H1 (cell line): ENCODE results near the gene SPACDR. TPM values are rescaled to one million over a fixed set of nuclear protein-coding genes. Genes with fewer than 3 reads are reported as not detected.

Source experiments
- CTCF ChIA-PET: fragments of 300-600 bp; sonication (Branson Sonifier 250); formaldehyde crosslinking; loops from one replicate; lab custom pipeline; 2021; ENCODE audit not compliant: partially characterized antibody; lab: Charles Lee
- POLR2A ChIA-PET: fragments of 300-600 bp; sonication (Branson Sonifier 250); formaldehyde crosslinking; loops from one replicate; lab custom pipeline; 2021; ENCODE audit warnings: inconsistent platforms; ENCODE audit not compliant: partially characterized antibody; lab: Charles Lee
- DNase-seq, 2 experiments: peaks; one replicate each; pipeline versions ENCODE4 v3.0.0 to v3.0.0-alpha.2; 2010 to 2022; ENCODE audit warnings: low spot score in 2 of 2, low read depth in 1 of 2, mixed read lengths in 1 of 2
- FAIRE-seq: peaks from 2 replicates; lab custom pipeline; 2011; peaks lifted over from hg19 to GRCh38; lab: Jason Lieb, UNC
- H2AFZ ChIP-seq: 2 replicates; pipeline ENCODE4 v1.8.1; 2012; ENCODE audit warnings: low read length, inconsistent platforms
- H2AK5ac ChIP-seq: 2 replicates; pipeline ENCODE4 v1.6.1; 2013; ENCODE audit warnings: low read depth, low read length
- H2BK120ac ChIP-seq: replicated peaks from 2 replicates; pipeline ENCODE3; 2013; ENCODE audit warnings: low read depth, low read length, inconsistent platforms
- H2BK12ac ChIP-seq: 2 replicates; pipeline ENCODE4 v1.6.1; 2013; ENCODE audit warnings: low read depth, low read length
- H2BK15ac ChIP-seq: 2 replicates; pipeline ENCODE4 v1.6.1; 2013; ENCODE audit warnings: low read length
- H2BK20ac ChIP-seq: 2 replicates; pipeline ENCODE4 v1.6.1; 2013; ENCODE audit warnings: low read length
- H2BK5ac ChIP-seq: 2 replicates; pipeline ENCODE4 v1.6.1; 2013; ENCODE audit warnings: low read depth, low read length
- H3K14ac ChIP-seq: 2 replicates; pipeline ENCODE4 v1.6.1; 2013; ENCODE audit warnings: inconsistent platforms; ENCODE audit not compliant: insufficient read length
- H3K18ac ChIP-seq: 2 replicates; pipeline ENCODE4 v1.6.1; 2013; ENCODE audit warnings: low read length; ENCODE audit errors: extremely low read depth
- H3K23ac ChIP-seq: 2 replicates; pipeline ENCODE4 v1.6.1; 2013; ENCODE audit warnings: inconsistent platforms; ENCODE audit not compliant: insufficient read length
- H3K23me2 ChIP-seq: 2 replicates; pipeline ENCODE4 v1.6.1; 2013; ENCODE audit warnings: low read depth, low read length
- H3K27ac ChIP-seq: 2 replicates; pipeline ENCODE4 v1.6.1; 2011; ENCODE audit warnings: low read depth, low read length, inconsistent platforms
- H3K27me3 ChIP-seq, 4 experiments: replicated peaks in 1 of 4; 1 replicate in 1 of 4; 2 replicates in 3 of 4; pipeline versions ENCODE4 v1.6.1 to v1.8.1; 2011 to 2013; ENCODE audit warnings: low read length in 3 of 4, mild to moderate bottlenecking in 3 of 4, inconsistent platforms in 2 of 4, mixed read lengths in 2 of 4, moderate library complexity in 1 of 4; ENCODE audit not compliant: control insufficient read depth in 3 of 4, insufficient read depth in 3 of 4; ENCODE audit errors: extremely low read depth in 1 of 4
- H3K36me3 ChIP-seq, 4 experiments: 2 replicates each; pipeline versions ENCODE4 v1.6.1 to v1.8.1; 2011 to 2013; ENCODE audit warnings: mild to moderate bottlenecking in 4 of 4, low read length in 3 of 4, moderate library complexity in 2 of 4, control low read depth in 1 of 4, inconsistent platforms in 1 of 4; ENCODE audit not compliant: insufficient read depth in 4 of 4, control insufficient read depth in 2 of 4
- H3K4ac ChIP-seq: replicated peaks from 2 replicates; pipeline ENCODE3; 2013; ENCODE audit warnings: low read length, low read depth, mixed read lengths, inconsistent platforms; ENCODE audit not compliant: insufficient read length
- H3K4me1 ChIP-seq, 4 experiments: replicated peaks in 1 of 4; 1 replicate in 1 of 4; 2 replicates in 3 of 4; pipeline versions ENCODE4 v1.6.1 to v1.8.1; 2011 to 2013; ENCODE audit warnings: low read length in 3 of 4, inconsistent platforms in 2 of 4, mixed read lengths in 1 of 4; ENCODE audit not compliant: insufficient read depth in 4 of 4, control insufficient read depth in 3 of 4
- H3K4me2 ChIP-seq, 2 experiments: 2 replicates each; pipeline versions ENCODE4 v1.6.1 to v1.8.1; 2011 to 2013; ENCODE audit warnings: low read depth in 2 of 2, low read length in 2 of 2, control low read depth in 1 of 2, inconsistent platforms in 1 of 2, mild to moderate bottlenecking in 1 of 2; ENCODE audit not compliant: insufficient read depth in 1 of 2
- H3K4me3 ChIP-seq, 4 experiments: fragments of 200-600, 300-600 bp in 1 of 4; sonication (generic), shearing (Covaris generic), sonication (Bioruptor Twin) in 1 of 4; 2 replicates each; pipeline versions ENCODE4 v1.5.1 to v1.8.1; 2011 to 2016; ENCODE audit warnings: low read length in 4 of 4, low read depth in 3 of 4, control low read depth in 2 of 4, inconsistent platforms in 2 of 4, mild to moderate bottlenecking in 2 of 4, mixed read lengths in 1 of 4, moderate library complexity in 1 of 4; ENCODE audit not compliant: insufficient read depth in 2 of 4; ENCODE audit errors: extremely low read depth in 1 of 4
- H3K56ac ChIP-seq: replicated peaks from 2 replicates; pipeline ENCODE3; 2013; ENCODE audit warnings: low read depth, mild to moderate bottlenecking, mixed read lengths, low read length, inconsistent platforms; ENCODE audit not compliant: insufficient read length
- H3K79me1 ChIP-seq: 2 replicates; pipeline ENCODE4 v1.6.1; 2013; ENCODE audit warnings: low read depth, low read length, control low read depth
- H3K79me2 ChIP-seq, 2 experiments: 2 replicates each; pipeline versions ENCODE4 v1.6.1 to v1.8.1; 2012 to 2013; ENCODE audit warnings: low read length in 2 of 2, mild to moderate bottlenecking in 2 of 2, inconsistent platforms in 1 of 2; ENCODE audit not compliant: insufficient read depth in 2 of 2, control insufficient read depth in 1 of 2
- H3K9ac ChIP-seq, 4 experiments: replicated peaks in 1 of 4; 1 replicate in 1 of 4; 2 replicates in 3 of 4; pipeline versions ENCODE4 v1.6.1 to v1.8.1; 2011 to 2013; ENCODE audit warnings: low read depth in 3 of 4, low read length in 3 of 4, control low read depth in 2 of 4, mild to moderate bottlenecking in 2 of 4, moderate library complexity in 2 of 4, inconsistent platforms in 1 of 4; ENCODE audit errors: extremely low read depth in 1 of 4
- H3K9me3 ChIP-seq, 2 experiments: 2 replicates each; pipeline versions ENCODE4 v1.6.1 to v1.8.1; 2012 to 2013; ENCODE audit warnings: mild to moderate bottlenecking in 2 of 2, moderate library complexity in 2 of 2, control low read depth in 1 of 2, inconsistent platforms in 1 of 2, low read depth in 1 of 2, low read length in 1 of 2, mixed read lengths in 1 of 2; ENCODE audit not compliant: insufficient read depth in 2 of 2
- H4K20me1 ChIP-seq, 2 experiments: replicated peaks in 1 of 2; 2 replicates each; pipeline versions ENCODE3 to v1.8.1; 2011 to 2013; ENCODE audit warnings: inconsistent platforms in 2 of 2, low read length in 2 of 2, mild to moderate bottlenecking in 1 of 2; ENCODE audit not compliant: insufficient read depth in 2 of 2, control insufficient read depth in 1 of 2
- H4K5ac ChIP-seq: 2 replicates; pipeline ENCODE4 v1.6.1; 2013; ENCODE audit warnings: low read length, low read depth, mixed read lengths, inconsistent platforms; ENCODE audit not compliant: insufficient read length
- H4K8ac ChIP-seq: 2 replicates; pipeline ENCODE4 v1.8.0; 2013; ENCODE audit warnings: mild to moderate bottlenecking, moderate library complexity, low read length, inconsistent platforms; ENCODE audit not compliant: insufficient read depth; ENCODE audit errors: extremely low read depth
- H4K91ac ChIP-seq: replicated peaks from 2 replicates; pipeline ENCODE3; 2013; ENCODE audit warnings: low read length, mixed read lengths, inconsistent platforms; ENCODE audit not compliant: insufficient read length
- CHD1 ChIP-seq: IDR thresholded peaks from 2 replicates; pipeline ENCODE4 v1.6.1; 2012; ENCODE audit warnings: low read depth, low read length, improper control_type of control experiment
- EZH2 ChIP-seq: fragments of 200-600 bp; sonication (generic); IDR thresholded peaks from 2 replicates; pipeline ENCODE4 v1.7.1; 2012; ENCODE audit warnings: low read depth, mild to moderate bottlenecking, moderate library complexity, low read length, inconsistent platforms; ENCODE audit not compliant: severe bottlenecking
- KDM1A ChIP-seq: fragments of 200-600, 300-600 bp; sonication (generic); IDR thresholded peaks from 2 replicates; pipeline ENCODE4 v1.7.1; 2016; ENCODE audit warnings: mild to moderate bottlenecking, low read length, borderline replicate concordance
- PHF8 ChIP-seq: fragments of 200-600 bp; sonication (generic); conservative IDR thresholded peaks from 2 replicates; pipeline ENCODE4 v1.7.1; 2012; ENCODE audit warnings: low read depth, mild to moderate bottlenecking, inconsistent platforms, low read length, moderate library complexity
- RAD21 ChIP-seq, 2 experiments: IDR thresholded peaks in 1 of 2; conservative IDR thresholded peaks in 1 of 2; 2 replicates each; pipeline ENCODE4 v1.6.1; 2011; ENCODE audit warnings: low read depth in 2 of 2, low read length in 2 of 2, improper control_type of control experiment in 1 of 2, inconsistent platforms in 1 of 2, mild to moderate bottlenecking in 1 of 2, moderate library complexity in 1 of 2
- RXRA ChIP-seq: IDR thresholded peaks from 2 replicates; pipeline ENCODE4 v1.6.1; 2011; ENCODE audit warnings: low read depth, mild to moderate bottlenecking, low read length, moderate library complexity; ENCODE audit not compliant: insufficient read depth
- SIN3A ChIP-seq, 2 experiments: IDR thresholded peaks in 1 of 2; conservative IDR thresholded peaks in 1 of 2; 2 replicates each; pipeline ENCODE4 v1.6.1; 2011 to 2012; ENCODE audit warnings: low read length in 2 of 2, improper control_type of control experiment in 1 of 2, low read depth in 1 of 2, mild to moderate bottlenecking in 1 of 2
- SUZ12 ChIP-seq: fragments of 200-600 bp; sonication (generic); IDR thresholded peaks from 2 replicates; pipeline ENCODE4 v1.6.1; 2012; ENCODE audit warnings: mild to moderate bottlenecking, inconsistent platforms, low read length, moderate library complexity, mixed read lengths
- TAF1 ChIP-seq: IDR thresholded peaks from 2 replicates; pipeline ENCODE4 v1.6.1; 2011; ENCODE audit warnings: mild to moderate bottlenecking, low read depth, low read length
- WGBS, 2 experiments: shearing (Covaris generic) in 1 of 2; methylation state at CpG; one replicate each; pipeline versions ENCODE4 v1.1.6 to v1.1.7; 2013 to 2015; ENCODE audit warnings: low lambda C conversion rate in 2 of 2, mixed read lengths in 2 of 2, inconsistent platforms in 1 of 2, low coverage in 1 of 2, missing lambda C conversion rate in 1 of 2; ENCODE audit not compliant: insufficient replicate concordance in 2 of 2, insufficient coverage in 1 of 2, insufficient read length in 1 of 2; ENCODE audit errors: extremely low coverage in 1 of 2, missing lambda C conversion rate in 1 of 2; 5-methylcytosine and 5-hydroxymethylcytosine counted together
- polyA plus RNA-seq, 7 experiments: library from polyadenylated mRNA; depleted of rRNA in 3 of 7; stranded (reverse) in 5 of 7; unstranded in 2 of 7; fragments of >200 nt in 5 of 7; fragments of 200-250 nt in 2 of 7; gene quantifications; 1 replicate in 5 of 7; 2 replicates in 1 of 7; 4 replicates in 1 of 7; pipeline versions ENCODE4 v1.2.1 to v1.2.3, GENCODE V29; 2011 to 2013; ENCODE audit warnings: missing spikeins in 2 of 7, mixed read lengths in 2 of 7
- total RNA-seq: library from RNA; stranded (reverse); fragmentation: NEBNext Ultra II Directional; extraction: Animal tissue kit (Norgen Biotek cat#: 25700); gene quantifications from 2 replicates; pipeline ENCODE4 v1.2.1, GENCODE V29; 2021

The SPACDR gene
- total and polyA plus RNA-seq, 2 of the 8 experiments (the other 6 are each of a cell fraction or from before 2014, with no cell fraction given) = 0.26 TPM; not detected in 1

DNA sequence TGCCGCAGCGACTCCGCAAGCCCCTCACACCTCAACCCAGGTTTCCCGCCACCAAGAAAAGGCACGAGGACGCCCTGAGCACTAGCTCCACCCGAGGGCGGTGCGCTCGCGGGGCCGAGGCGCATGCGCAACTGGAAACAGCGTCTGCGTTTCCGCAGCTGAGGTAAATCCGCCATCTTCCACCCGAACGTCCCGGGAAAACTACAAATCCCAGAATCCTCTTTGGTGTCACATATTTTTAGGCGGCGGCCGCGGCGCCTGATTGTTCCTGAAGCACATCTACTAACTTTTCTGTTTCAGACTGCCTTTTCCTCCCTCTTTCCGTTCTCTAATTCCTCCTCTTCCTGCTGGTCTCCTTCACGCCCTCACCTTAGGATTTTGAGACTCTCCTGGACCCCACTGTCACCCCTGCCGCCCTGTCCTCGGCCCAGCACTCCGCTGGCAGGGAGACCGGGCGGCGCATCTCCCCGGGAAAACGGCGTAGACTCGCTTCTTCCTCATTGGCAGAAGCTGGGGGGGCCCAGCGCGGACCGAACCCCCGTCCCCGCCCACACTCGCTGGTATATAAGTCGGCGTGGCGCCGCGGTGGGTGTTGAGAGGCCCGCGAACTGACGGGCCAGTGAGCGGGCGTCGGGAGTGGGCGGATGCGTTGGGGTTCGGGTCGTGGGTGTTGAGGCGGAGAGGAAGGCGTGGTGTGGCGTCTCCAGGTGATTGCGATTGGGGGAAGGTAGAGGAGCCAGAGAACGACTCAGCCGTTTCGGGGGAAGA is 35.7 kb downstream of the SPACDR start, which contains the start of gene ZCWPW1:
ZCWPW1 (minus strand) TSS at position 505 of the 768 bp plus-strand sequence. CDS start 8,054 bp downstream, outside the sequence.
- 0 out of 2 replicates have a peak within 1 kb of the TSS, but pooled peaks have one; percentile 47 for H2AFZ ChIP-seq
- peak within 1 kb of the TSS; percentile 98 for H4K8ac ChIP-seq
- H2BK120ac ChIP-seq = peak within 1 kb of the TSS; percentile 93
- WGBS, 2 experiments = 3% methylated on average over 43 of the region's 66 CpGs; no CpG with 5 or more reads in 1 of the 2 experiments
- DNase-seq (peak; percentile 90 to 96), FAIRE-seq (peak; percentile 57)
- no peak within 1 kb of the TSS for H3K23ac ChIP-seq
- H2BK12ac ChIP-seq = peak within 1 kb of the TSS; percentile 100
- H3K23me2 ChIP-seq = peaks cover 8% of the 10 kb centered on the region; the same call in 1 of the 2 replicates
- H3K9me3 ChIP-seq = peaks cover 0 to 6% of the 10 kb centered on the region in 2 experiments; a peak in 1 of 4 replicates
- peak within 1 kb of the TSS; percentile 96 for H3K27ac ChIP-seq
- H3K79me2 ChIP-seq = peaks cover 0 to 30% of the 10 kb centered on the region in 2 experiments; a peak in 3 of 4 replicates
- H3K4me3 ChIP-seq = peak within 1 kb of the TSS; percentile 73 to 85 (median 80)
- peak within 1 kb of the TSS; percentile 78 to 97 (median 90) for H3K9ac ChIP-seq
- H3K27me3 ChIP-seq = peaks cover 0 to 6% (median 6%) of the 10 kb centered on the region in 4 experiments; a peak in 4 of 7 replicates
- POLR2A ChIA-PET = interaction anchor here (0.5 to 4.2 kb wide), 63 partner anchors 9 to 429 kb away, joined by 3 to 81 read pairs (median 5); partner anchors contain the start of genes ACTL6B, AP4M1, GAL3ST4 and MBLAC1
- peaks cover 0 to 16% (median 8%) of the 10 kb centered on the region in 4 experiments; a peak in 6 of 7 replicates for H3K4me1 ChIP-seq
- H3K14ac ChIP-seq = no peak within 1 kb of the TSS
- H3K79me1 ChIP-seq = peaks cover 2% of the 10 kb centered on the region
- H3K4me2 ChIP-seq = peak within 1 kb of the TSS; percentile 84 to 88
- H2BK20ac ChIP-seq = no peak within 1 kb of the TSS
- peak within 1 kb of the TSS; percentile 99 for H3K56ac ChIP-seq
- peak within 1 kb of the TSS; percentile 99 for H2BK5ac ChIP-seq
- H4K5ac ChIP-seq = peak within 1 kb of the TSS; percentile 97
- peak within 1 kb of the TSS; percentile 98 for H4K91ac ChIP-seq
- H3K18ac ChIP-seq = peak within 1 kb of the TSS; percentile 99
- H2BK15ac ChIP-seq = peak within 1 kb of the TSS; percentile 88; the same call in 1 of the 2 replicates
- peaks cover 2 to 26% (median 7%) of the 10 kb centered on the region in 4 experiments; a peak in 5 of 8 replicates for H3K36me3 ChIP-seq
- peaks cover 5 to 8% of the 10 kb centered on the region in 2 experiments for H4K20me1 ChIP-seq
- H2AK5ac ChIP-seq = peak within 1 kb of the TSS; percentile 83; the same call in 1 of the 2 replicates
- peak within 1 kb of the TSS; percentile 97 for H3K4ac ChIP-seq
- CTCF ChIA-PET = interaction anchor here (1.0 to 1.7 kb wide), 6 partner anchors 9 to 156 kb away, joined by 3 to 4 read pairs (median 3); no protein-coding TSS in a partner anchor
- TF ChIP-seq SUZ12 (no peak), RXRA (no peak), KDM1A (no peak), EZH2 (no peak), TAF1 (peak; percentile 94), CHD1 (0 out of 2 replicates have a peak, but pooled peaks have one; percentile 35), RAD21 (IDR thresholded peaks at IDR 0.05 in 1 of 2, conservative IDR thresholded peaks at IDR 0.05 in 1 of 2; ENCODE audit: low read depth in 2 of 2, low read length in 2 of 2) (no peak), SIN3A (conservative IDR thresholded peaks at IDR 0.05 in 1 of 2, IDR thresholded peaks at IDR 0.05 in 1 of 2; ENCODE audit: low read depth in 1 of 2, low read length in 2 of 2) (peak in 1 of 2 experiments; percentile 10; a peak in 2 of 4 replicates), PHF8 (peak; percentile 93)
